SK-N-MC (cell line): ENCODE results near the gene BANF1.
A peak's percentile ranks its signal among the peaks of the same experiment; 100 is the strongest.

Experiments
- DNase-seq: peaks from one replicate; pipeline ENCODE4 v3.0.0-alpha.2; 2011; ENCODE audit warnings: low read depth, low spot score
- H3K27ac ChIP-seq: fragments of 200-600 bp; sonication (generic); 2 replicates; pipeline ENCODE4 v1.5.1; 2016; ENCODE audit warnings: mixed run types
- H3K36me3 ChIP-seq: fragments of 200-600 bp; sonication (generic); 2 replicates; pipeline ENCODE4 v1.6.1; 2017; ENCODE audit warnings: antibody characterized with exemption, low read length, mixed read lengths; ENCODE audit not compliant: insufficient read depth
- H3K4me3 ChIP-seq: fragments of 200-600 bp; sonication (generic); 2 replicates; pipeline ENCODE4 v1.5.1; 2016
- H3K9ac ChIP-seq: fragments of 200-600 bp; sonication (generic); 2 replicates; pipeline ENCODE4 v1.8.0; 2017; ENCODE audit warnings: mixed run types, mixed read lengths; ENCODE audit not compliant: insufficient read length
- H3K9me3 ChIP-seq: fragments of 200-600 bp; sonication (generic); 2 replicates; pipeline ENCODE4 v1.6.1; 2017; ENCODE audit warnings: low read depth, mild to moderate bottlenecking, antibody characterized with exemption, low read length, moderate library complexity, mixed read lengths
- EZH2 ChIP-seq: fragments of 200-600 bp; sonication (generic); IDR thresholded peaks from one replicate; pipeline ENCODE4 v1.6.1; 2017; ENCODE audit warnings: antibody characterized with exemption
- FOXP2 ChIP-seq: optimal IDR thresholded peaks from 2 replicates; pipeline ENCODE3; 2011; ENCODE audit warnings: mild to moderate bottlenecking, moderate library complexity; ENCODE audit not compliant: insufficient read depth; ENCODE audit errors: extremely low read length, control extremely low read depth
- POLR2AphosphoS5 ChIP-seq: IDR thresholded peaks from 2 replicates; pipeline ENCODE4 v1.6.1; 2012; ENCODE audit warnings: mild to moderate bottlenecking, low read depth, low read length, borderline replicate concordance

BANF1 gene

GRCh38 chr11:65982824-65983588 is 19.3 kb upstream of the BANF1 start:
- H3K4me3 ChIP-seq, result no peak overlapping the region
- no peak overlapping the region for H3K27ac ChIP-seq
- TF ChIP-seq FOXP2 (no peak), EZH2 (no peak), POLR2AphosphoS5 (no peak)
- H3K36me3 ChIP-seq, result peaks cover 5% of the 10 kb centered on the region; the same call in 1 of the 2 replicates
- DNase-seq, result no peak
- H3K9ac ChIP-seq, result no peak overlapping the region
- no peaks in the 10 kb centered on the region for H3K9me3 ChIP-seq

GRCh38 chr11:65983589-65983987 is 18.7 kb upstream of the BANF1 start:
- TF ChIP-seq FOXP2, result no peak
- TF ChIP-seq EZH2, result no peak
- no peaks in the 10 kb centered on the region for H3K9me3 ChIP-seq
- no peak for DNase-seq
- no peak overlapping the region for H3K9ac ChIP-seq
- H3K36me3 ChIP-seq, result peaks cover 2% of the 10 kb centered on the region; the same call in 1 of the 2 replicates
- no peak overlapping the region for H3K27ac ChIP-seq
- no peak overlapping the region for H3K4me3 ChIP-seq

DNA sequence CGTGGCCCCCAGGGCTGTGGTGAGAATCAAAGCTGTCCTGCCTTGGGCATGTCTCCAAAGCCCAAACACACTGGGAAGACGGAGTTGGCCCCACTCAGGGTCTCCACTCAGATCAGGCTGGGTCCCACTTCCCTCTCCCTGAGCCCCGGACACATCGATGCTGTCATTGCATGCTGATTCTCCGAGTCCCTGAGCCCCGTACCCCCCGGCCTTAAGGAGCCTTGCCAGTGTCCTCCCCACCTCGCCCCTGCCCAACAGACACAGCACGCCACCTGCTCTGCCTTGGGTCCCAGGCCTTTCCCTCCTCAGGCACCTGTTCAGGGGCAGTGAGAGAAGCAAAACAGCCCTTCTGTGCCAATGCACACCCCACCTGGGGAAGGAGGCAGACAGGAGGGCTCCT is 15.0 kb upstream of the BANF1 start:
- H3K27ac ChIP-seq, result no peak overlapping the region
- H3K36me3 ChIP-seq, result no peaks in the 10 kb centered on the region; the same call in 1 of the 2 replicates
- DNase-seq, result no peak
- TF ChIP-seq EZH2 (no peak), POLR2AphosphoS5 (no peak), FOXP2 (no peak)
- H3K9me3 ChIP-seq, result no peaks in the 10 kb centered on the region
- no peak overlapping the region for H3K4me3 ChIP-seq
- H3K9ac ChIP-seq, result no peak overlapping the region

- H3K27ac ChIP-seq, result no peak overlapping the region
- DNase-seq, result peak; percentile 91
- no peak overlapping the region for H3K4me3 ChIP-seq
- no peaks in the 10 kb centered on the region for H3K9me3 ChIP-seq
- no peak overlapping the region for H3K9ac ChIP-seq
- TF ChIP-seq POLR2AphosphoS5 (no peak), EZH2 (no peak), FOXP2 (no peak)
- no peaks in the 10 kb centered on the region; the same call in 1 of the 2 replicates for H3K36me3 ChIP-seq
Observed at GRCh38 chr11:65988791-65989592, 13.3 kb upstream of the BANF1 start.

DNA sequence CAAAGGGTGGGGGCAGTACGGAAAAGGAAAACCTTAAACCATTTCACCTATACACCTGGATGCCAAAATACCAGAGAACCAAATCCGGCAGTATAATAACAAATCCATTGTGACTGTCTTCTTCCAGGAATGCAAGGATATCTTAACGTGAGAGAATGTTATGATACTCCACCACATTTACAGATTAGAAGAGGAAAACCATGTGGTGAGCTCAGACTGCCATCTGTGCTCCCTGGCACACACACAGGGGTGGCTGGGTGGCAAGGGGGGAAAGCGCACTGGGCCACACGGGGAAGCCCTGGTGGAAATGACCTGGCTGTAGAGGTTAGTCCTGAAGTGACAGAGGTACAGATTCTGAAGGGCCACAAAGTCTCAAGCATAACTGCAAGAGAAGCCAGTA is 10.2 kb upstream of the BANF1 start:
- Histone ChIP-seq H3K9me3 (no peaks in the 10 kb centered on the region), H3K27ac (no peak overlapping the region; the same call in 1 of the 2 replicates), H3K36me3 (no peaks in the 10 kb centered on the region; the same call in 1 of the 2 replicates), H3K9ac (no peak overlapping the region), H3K4me3 (no peak overlapping the region)
- DNase-seq, result no peak
- TF ChIP-seq POLR2AphosphoS5 (no peak), FOXP2 (no peak), EZH2 (no peak)

GRCh38 chr11:65997286-65997685 is 5.0 kb upstream of the BANF1 start:
- Histone ChIP-seq H3K36me3 (peaks cover 34% of the 10 kb centered on the region), H3K4me3 (no peak overlapping the region), H3K27ac (no peak overlapping the region), H3K9me3 (no peaks in the 10 kb centered on the region), H3K9ac (no peak overlapping the region)
- TF ChIP-seq EZH2, result no peak
- TF ChIP-seq FOXP2, result no peak
- no peak for TF ChIP-seq POLR2AphosphoS5
- no peak for DNase-seq

- Histone ChIP-seq H3K4me3 (peak overlapping the region; percentile 89), H3K9ac (peak overlapping the region; percentile 93), H3K9me3 (no peaks in the 10 kb centered on the region), H3K36me3 (peaks cover 45% of the 10 kb centered on the region), H3K27ac (peak overlapping the region; percentile 99)
- no peak for DNase-seq
- TF ChIP-seq EZH2 (no peak), FOXP2 (no peak), POLR2AphosphoS5 (no peak)
Observed at GRCh38 chr11:66002648-66003225, 434 bp downstream of the BANF1 start.

DNA sequence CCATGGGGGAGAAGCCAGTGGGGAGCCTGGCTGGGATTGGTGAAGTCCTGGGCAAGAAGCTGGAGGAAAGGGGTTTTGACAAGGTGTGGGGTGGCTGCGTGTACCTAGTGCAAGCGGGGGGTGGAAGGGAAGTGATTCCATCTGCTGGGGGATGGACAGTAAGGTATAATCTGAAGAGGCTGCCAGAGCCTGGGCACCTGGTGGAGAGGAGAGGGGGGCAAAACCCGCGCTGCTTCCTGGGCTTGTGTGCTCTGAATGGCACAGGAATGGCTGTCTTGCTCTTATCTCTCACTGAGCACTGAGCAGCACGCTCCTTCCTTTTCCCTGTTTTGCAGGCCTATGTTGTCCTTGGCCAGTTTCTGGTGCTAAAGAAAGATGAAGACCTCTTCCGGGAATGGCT is 988 bp downstream of the BANF1 start:
- peaks cover 39% of the 10 kb centered on the region for H3K36me3 ChIP-seq
- peak overlapping the region; percentile 89 for H3K4me3 ChIP-seq

More for the DNA sequence above, 988 bp downstream of the BANF1 start:
- H3K9me3 ChIP-seq, result no peaks in the 10 kb centered on the region
- DNase-seq, result no peak
- peak overlapping the region; percentile 93 for H3K9ac ChIP-seq
- H3K27ac ChIP-seq, result no peak overlapping the region
- TF ChIP-seq EZH2, result no peak
- TF ChIP-seq FOXP2, result no peak
- TF ChIP-seq POLR2AphosphoS5, result no peak
